Measurements from ENCODE around the gene HFE.

DNA sequence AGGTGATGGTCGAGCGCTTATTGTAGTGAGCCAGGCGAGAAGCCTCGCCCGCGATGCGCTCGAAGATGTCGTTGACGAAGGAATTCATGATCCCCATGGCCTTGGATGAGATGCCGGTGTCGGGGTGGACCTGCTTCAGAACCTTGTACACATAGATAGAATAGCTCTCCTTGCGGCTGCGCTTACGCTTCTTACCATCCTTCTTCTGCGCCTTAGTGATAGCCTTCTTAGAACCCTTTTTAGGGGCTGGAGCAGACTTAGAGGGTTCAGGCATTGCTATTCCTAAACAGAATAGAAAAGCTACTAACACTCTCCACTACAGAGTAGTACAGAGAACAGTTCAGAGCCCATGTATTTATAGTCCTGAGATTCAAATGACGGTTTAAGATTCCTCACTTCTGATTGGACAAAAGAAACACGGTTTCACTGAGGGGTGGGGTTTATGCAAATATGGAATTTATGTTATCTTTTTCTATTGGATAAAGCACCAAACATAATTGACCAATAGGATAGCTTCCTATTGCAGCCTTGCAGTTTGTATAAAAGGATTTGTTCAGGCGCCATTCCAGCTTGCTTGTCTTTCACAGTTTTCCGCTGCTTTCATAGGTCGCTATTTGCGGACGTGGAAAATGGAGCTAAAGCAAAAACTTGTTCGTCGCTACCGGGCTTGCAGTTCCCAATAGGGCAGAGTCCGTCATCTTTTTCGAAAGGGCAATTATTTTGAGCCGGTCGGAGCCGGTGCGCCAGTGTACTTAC is 43.7 kb upstream of the HFE start:
- TF ChIP-seq, protein P1, sequence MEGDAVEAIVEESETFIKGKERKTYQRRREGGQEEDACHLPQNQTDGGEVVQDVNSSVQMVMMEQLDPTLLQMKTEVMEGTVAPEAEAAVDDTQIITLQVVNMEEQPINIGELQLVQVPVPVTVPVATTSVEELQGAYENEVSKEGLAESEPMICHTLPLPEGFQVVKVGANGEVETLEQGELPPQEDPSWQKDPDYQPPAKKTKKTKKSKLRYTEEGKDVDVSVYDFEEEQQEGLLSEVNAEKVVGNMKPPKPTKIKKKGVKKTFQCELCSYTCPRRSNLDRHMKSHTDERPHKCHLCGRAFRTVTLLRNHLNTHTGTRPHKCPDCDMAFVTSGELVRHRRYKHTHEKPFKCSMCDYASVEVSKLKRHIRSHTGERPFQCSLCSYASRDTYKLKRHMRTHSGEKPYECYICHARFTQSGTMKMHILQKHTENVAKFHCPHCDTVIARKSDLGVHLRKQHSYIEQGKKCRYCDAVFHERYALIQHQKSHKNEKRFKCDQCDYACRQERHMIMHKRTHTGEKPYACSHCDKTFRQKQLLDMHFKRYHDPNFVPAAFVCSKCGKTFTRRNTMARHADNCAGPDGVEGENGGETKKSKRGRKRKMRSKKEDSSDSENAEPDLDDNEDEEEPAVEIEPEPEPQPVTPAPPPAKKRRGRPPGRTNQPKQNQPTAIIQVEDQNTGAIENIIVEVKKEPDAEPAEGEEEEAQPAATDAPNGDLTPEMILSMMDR (conservative IDR thresholded peaks at IDR 0.05; ENCODE audit: low read length): no peak
- no peak for TF ChIP-seq EZH2phosphoT487 (IDR thresholded peaks at IDR 0.05; ENCODE audit: borderline replicate concordance, low read depth, low read length)

All from OCI-LY7 (cell line).